Measurements from ENCODE around the gene DPM3. TPM values are rescaled to one million over a fixed set of nuclear protein-coding genes. Genes with fewer than 3 reads are reported as not detected.

Gene DPM3
- total and polyA plus RNA-seq, 9 of the 15 experiments (the other 6 are each of a cell fraction or from before 2014, with no cell fraction given) = 3.7 to 120 (median 36.4) TPM

DNA sequence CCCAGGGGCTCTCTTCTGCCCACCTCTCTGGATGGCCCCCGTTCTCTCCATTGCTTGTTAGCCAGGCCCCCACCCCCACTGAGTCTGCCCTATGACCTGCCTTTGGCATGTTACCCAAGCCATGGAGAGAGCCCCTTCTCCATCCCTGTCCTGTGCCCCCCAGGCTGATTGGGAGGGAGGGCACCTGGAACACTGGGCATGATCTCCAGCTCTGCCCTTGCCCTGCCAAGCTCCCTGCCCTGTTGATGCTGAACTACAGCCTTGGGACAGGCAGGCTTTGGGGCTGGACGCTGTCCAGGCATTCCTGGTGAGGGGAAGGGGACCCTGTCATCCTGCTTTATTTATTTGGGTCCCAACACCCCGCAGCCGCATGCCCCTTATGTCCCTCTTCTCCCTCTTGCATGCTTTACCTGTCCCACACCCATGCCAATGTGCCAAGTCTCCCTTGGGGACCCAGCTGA, 44.0 kb upstream of the DPM3 start (continued):
- TF ChIP-seq, protein P1, sequence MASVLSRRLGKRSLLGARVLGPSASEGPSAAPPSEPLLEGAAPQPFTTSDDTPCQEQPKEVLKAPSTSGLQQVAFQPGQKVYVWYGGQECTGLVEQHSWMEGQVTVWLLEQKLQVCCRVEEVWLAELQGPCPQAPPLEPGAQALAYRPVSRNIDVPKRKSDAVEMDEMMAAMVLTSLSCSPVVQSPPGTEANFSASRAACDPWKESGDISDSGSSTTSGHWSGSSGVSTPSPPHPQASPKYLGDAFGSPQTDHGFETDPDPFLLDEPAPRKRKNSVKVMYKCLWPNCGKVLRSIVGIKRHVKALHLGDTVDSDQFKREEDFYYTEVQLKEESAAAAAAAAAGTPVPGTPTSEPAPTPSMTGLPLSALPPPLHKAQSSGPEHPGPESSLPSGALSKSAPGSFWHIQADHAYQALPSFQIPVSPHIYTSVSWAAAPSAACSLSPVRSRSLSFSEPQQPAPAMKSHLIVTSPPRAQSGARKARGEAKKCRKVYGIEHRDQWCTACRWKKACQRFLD (CRISPR knock-in tag; IDR thresholded peaks at IDR 0.05) = no peak
- no peak for TF ChIP-seq CBFA2T3 (IDR thresholded peaks at IDR 0.05)
- no peak for TF ChIP-seq NFIC (IDR thresholded peaks at IDR 0.05)
- no peak for TF ChIP-seq RFX7 (CRISPR knock-in tag; IDR thresholded peaks at IDR 0.05)
- TF ChIP-seq NR3C1 (CRISPR knock-in tag; IDR thresholded peaks at IDR 0.05) = no peak
- TF ChIP-seq SMARCE1 (IDR thresholded peaks at IDR 0.05) = no peak
- no peak for TF ChIP-seq TOE1 (IDR thresholded peaks at IDR 0.05; ENCODE audit: borderline replicate concordance)
- TF ChIP-seq TOE1 (CRISPR knock-in tag; IDR thresholded peaks at IDR 0.05; ENCODE audit: borderline replicate concordance, low read depth) = no peak
- TF ChIP-seq, protein P2, sequence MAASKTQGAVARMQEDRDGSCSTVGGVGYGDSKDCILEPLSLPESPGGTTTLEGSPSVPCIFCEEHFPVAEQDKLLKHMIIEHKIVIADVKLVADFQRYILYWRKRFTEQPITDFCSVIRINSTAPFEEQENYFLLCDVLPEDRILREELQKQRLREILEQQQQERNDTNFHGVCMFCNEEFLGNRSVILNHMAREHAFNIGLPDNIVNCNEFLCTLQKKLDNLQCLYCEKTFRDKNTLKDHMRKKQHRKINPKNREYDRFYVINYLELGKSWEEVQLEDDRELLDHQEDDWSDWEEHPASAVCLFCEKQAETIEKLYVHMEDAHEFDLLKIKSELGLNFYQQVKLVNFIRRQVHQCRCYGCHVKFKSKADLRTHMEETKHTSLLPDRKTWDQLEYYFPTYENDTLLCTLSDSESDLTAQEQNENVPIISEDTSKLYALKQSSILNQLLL (CRISPR knock-in tag; IDR thresholded peaks at IDR 0.05; ENCODE audit: borderline replicate concordance) = no peak

DNA sequence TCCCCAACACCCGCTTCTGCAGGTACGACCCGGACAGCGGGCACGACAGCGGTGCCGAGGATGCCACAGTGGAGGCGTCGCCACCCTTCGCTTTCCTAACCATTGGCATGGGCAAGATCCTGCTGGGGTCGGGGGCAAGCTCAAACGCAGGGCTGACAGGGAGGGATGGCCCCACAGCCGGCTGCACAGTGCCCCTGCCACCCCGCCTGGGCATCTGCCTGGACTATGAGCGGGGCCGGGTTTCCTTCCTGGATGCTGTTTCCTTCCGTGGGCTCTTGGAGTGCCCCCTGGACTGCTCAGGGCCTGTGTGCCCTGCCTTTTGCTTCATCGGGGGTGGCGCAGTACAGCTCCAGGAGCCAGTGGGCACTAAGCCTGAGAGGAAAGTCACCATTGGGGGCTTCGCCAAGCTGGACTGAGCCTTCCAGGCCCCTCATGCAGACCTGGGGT, 43.5 kb upstream of the DPM3 start:
- Histone ChIP-seq H3K4me2 (ENCODE audit: insufficient read depth, low read length) (no peak overlapping the region), H3K27me3 (ENCODE audit: control insufficient read depth in 2 of 2, insufficient read depth in 2 of 2, low read length in 2 of 2) (no peaks in the 10 kb centered on the region), H3K4me1 (replicated peaks in 1 of 2; ENCODE audit: control insufficient read depth in 2 of 2, insufficient read depth in 2 of 2, low read length in 2 of 2) (peaks cover 3 to 44% of the 10 kb centered on the region in 2 experiments; a peak in 4 of 5 replicates), H3K9ac (ENCODE audit: insufficient read depth in 1 of 2, low read depth in 2 of 2, low read length in 2 of 2) (0 out of 4 replicates have a peak overlapping the region, but pooled peaks of 1 of the 2 experiments have one; percentile 43), H3K9me3 (replicated peaks; ENCODE audit: control insufficient read depth, insufficient read depth, low read depth, low read length) (no peaks in the 10 kb centered on the region), H3K36me3 (ENCODE audit: control insufficient read depth, insufficient read depth, low read length) (no peaks in the 10 kb centered on the region), H3K27ac (ENCODE audit: extremely low read depth, low read depth, low read length) (no peak overlapping the region), H3K9me1 (ENCODE audit: control insufficient read depth, insufficient read depth, low read length) (no peaks in the 10 kb centered on the region), H4K20me1 (replicated peaks; ENCODE audit: control insufficient read depth, insufficient read depth, low read length) (no peaks in the 10 kb centered on the region), H2AFZ (ENCODE audit: low read depth, low read length) (no peak overlapping the region), H3K4me3 (no peak overlapping the region), H3K79me2 (ENCODE audit: control insufficient read depth, insufficient read depth, low read length) (no peaks in the 10 kb centered on the region)
- no peak for FAIRE-seq
- in situ Hi-C loops (cut with MboI) = no loop called here
- ATAC-seq = no peak
- WGBS (ENCODE audit: insufficient coverage, low coverage, missing lambda C conversion rate) = 59% methylated on average over 17 of the region's 20 CpGs
- TF ChIP-seq XRCC4 (IDR thresholded peaks at IDR 0.05; ENCODE audit: extremely low read depth, insufficient read depth, insufficient read length) = no peak
- no peak for TF ChIP-seq CBFA2T3 (IDR thresholded peaks at IDR 0.05)
- no peak for TF ChIP-seq ZZZ3 (IDR thresholded peaks at IDR 0.05)
- TF ChIP-seq, protein P3, sequence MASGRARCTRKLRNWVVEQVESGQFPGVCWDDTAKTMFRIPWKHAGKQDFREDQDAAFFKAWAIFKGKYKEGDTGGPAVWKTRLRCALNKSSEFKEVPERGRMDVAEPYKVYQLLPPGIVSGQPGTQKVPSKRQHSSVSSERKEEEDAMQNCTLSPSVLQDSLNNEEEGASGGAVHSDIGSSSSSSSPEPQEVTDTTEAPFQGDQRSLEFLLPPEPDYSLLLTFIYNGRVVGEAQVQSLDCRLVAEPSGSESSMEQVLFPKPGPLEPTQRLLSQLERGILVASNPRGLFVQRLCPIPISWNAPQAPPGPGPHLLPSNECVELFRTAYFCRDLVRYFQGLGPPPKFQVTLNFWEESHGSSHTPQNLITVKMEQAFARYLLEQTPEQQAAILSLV (tag; IDR thresholded peaks at IDR 0.05) = no peak
- peak; percentile 42; the same call in 1 of the 2 replicates for TF ChIP-seq POLR2G (IDR thresholded peaks at IDR 0.05; ENCODE audit: low read depth, low read length)
- TF ChIP-seq ARNT (IDR thresholded peaks at IDR 0.05) = no peak
- DNase-seq (ENCODE audit: extremely low read depth in 1 of 4, low spot score in 3 of 4) = no peak
- POLR2A ChIA-PET = interaction anchor here (0.6 to 1.5 kb wide), 4 partner anchors 8 to 722 kb away, joined by 3 to 6 read pairs (median 4); no protein-coding TSS in a partner anchor
- intact Hi-C loops (cut with micrococcal nuclease) = no loop called here
- BruUV-seq (replicated peaks) = no TSS peak
- CTCF ChIA-PET (ENCODE audit: low intra/inter-chr PET ratio) = no interaction called here

Measured in K562 (cell line).